Stimulated activated CD8-positive, alpha-beta memory T cell treated with anti-CD3 and anti-CD28 coated beads, Interleukin-12 subunit alpha, Interleukin-12 subunit beta, amount 100 ng/mL, for 24 hours (primary cell): ENCODE results near the gene ZCWPW2.

Experiments
- DNase-seq: peaks from one replicate; pipeline ENCODE4 v3.0.0-alpha.2; 2020; ENCODE audit errors: extremely low read depth

The ZCWPW2 gene

GRCh38 chr3:28376424-28376823 is 27.9 kb downstream of the ZCWPW2 start:
- no peak for DNase-seq

DNA sequence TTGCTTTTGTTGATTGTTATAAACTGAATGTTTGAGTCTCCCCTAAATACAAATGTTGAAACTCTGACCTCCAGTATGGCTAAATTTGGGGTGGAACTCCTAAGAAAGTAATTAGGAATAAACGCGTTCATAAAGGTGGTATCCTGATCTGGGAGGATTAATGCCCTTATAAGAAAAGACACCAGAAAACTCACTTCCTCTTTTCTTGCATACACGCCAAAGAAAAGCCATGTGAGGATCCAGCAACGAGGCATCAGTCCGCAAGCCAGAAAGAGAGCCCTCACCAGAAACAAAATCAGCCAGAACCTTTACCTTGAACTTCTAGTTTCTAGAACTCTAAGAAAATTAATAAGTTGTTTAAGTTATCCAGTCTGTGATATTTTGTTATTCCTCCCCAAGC is 37.5 kb downstream of the ZCWPW2 start:
- no peak for DNase-seq

DNA sequence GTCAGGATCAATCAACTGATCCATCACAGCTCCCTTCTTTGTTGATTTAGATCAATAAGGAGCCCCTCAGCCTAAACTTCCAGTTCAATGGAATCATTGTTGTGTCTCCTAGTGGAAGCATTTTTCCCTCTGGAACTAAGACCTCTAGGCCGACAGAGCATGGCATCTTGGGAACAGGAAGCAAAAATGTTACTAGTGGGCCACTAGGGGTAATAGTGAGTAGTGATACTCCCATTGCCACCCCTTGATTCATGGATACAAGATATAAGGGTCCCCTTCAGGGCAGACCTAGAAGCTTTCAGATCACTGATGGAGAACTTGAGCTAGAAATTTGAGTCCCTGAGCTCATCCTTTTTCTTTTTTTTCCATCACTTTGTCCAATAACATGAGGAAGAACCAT is 40.5 kb downstream of the ZCWPW2 start:
- no peak for DNase-seq

DNA sequence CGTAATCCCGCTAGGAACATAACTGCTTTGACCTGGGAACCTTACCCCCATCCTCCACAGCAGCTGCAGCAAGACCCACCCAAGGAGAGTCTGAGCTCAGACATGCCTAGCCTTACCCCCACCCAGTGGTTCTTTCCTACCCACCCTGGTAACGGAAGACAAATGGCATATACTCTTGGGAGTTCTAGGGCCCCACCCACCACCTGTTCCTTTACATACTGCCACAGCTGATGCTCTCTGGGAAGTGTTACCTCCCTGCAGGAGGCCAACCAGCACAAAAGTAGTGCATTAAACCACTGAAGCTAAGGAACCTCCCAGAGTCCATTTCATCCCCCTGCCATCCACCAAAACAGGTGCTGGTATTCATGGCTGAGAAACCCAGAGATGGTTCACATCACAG is 50.7 kb downstream of the ZCWPW2 start:
- no peak for DNase-seq

- no peak for DNase-seq
Observed at GRCh38 chr3:28406241-28406640, 57.7 kb downstream of the ZCWPW2 start.

DNA sequence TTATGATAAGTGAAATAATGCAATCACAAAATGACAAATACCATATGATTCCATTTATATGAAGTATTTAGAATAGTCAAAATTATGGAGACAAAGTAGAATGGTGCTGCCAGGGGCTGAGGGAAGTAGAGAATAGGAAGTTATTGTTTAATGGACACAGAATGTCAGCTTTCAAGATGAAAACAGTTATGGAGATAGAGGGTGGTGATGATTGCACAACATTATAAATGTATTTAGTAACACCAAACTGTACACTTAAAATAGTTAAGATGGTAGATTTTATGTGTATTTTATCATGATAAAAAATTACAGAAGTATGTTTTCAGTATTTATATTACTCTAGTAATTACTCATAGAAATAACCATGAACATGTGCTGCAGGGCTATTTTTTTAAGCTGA is 100.9 kb downstream of the ZCWPW2 start:
- DNase-seq: no peak

- no peak for DNase-seq
Observed at GRCh38 chr3:28462866-28463265, 114.3 kb downstream of the ZCWPW2 start.

- DNase-seq: no peak
Observed at GRCh38 chr3:28467414-28467813, 118.9 kb downstream of the ZCWPW2 start.

DNA sequence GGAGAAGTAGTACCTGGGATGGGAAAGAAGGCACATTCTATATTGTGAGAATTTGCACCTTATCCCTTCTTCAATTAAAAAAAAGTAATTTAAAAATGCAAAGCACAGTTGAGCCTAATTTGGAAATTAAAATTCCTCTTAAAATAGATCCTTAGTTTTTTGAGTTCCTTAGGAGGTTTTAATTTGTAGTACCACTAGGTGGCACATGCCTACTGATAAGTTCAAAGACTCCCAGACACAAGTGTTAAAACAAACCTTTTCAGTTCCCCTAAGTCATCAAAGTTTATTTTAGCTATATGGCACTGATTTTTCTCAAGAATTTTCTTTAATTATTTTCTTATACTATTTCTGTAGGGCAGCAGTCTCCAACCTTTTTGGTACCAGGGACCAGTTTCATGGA is 127.7 kb downstream of the ZCWPW2 start:
- DNase-seq: no peak

DNA sequence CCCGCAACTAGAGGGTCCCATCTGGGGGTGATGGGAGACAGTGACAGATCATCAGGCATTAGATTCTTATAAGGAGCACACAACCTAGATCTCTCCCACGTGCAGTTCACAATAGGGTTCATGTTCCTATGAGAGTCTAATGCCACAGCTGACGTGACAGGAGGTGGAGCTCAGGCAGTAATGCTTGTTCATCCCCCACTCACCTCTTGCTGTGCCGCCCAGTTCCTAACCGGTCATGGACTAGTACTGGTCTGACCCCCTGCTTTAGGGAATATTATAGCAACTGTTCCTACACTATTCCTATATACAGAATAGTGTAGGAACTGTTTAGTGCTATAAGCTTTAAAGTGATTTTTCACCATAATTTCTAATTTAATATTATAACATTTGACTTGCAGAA is 128.2 kb downstream of the ZCWPW2 start:
- no peak for DNase-seq

DNA sequence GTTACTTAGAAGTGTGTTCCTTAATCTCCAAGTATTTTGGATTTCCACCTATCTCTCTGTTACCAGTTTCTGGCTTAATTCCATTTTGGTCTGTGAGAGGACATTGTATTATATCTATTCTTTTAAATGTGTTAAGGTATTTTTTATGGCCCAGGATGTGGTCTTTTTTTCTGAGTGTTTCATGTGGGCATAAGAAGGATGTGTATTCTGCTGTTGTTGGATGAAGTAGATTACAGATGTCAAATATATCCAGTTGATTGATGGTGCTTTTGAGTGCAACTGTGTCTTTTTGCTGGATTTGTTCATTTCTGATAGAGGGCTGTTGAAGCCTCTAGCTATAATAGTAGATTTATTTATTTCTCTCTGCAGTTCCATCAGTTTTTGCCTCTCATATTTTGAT is 136.6 kb downstream of the ZCWPW2 start:
- DNase-seq: no peak

DNA sequence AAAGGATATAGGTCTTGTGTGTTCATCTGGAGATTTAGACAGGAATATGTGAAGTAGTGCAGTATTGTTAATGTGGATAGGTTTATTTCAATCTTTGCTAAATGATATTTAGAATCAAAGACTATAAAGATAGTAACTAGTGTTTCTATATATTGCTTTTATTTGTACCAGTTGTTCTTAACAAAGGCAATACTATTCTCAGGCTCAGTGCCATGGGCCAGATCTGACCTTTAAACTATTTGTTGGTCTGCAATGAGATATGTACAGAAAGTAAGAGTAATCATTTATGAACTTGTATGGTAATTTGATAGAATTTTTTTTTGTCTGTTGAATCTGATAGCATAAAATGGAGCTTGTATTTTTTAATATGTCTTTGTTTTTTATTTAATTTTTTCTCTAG is 146.8 kb downstream of the ZCWPW2 start:
- no peak for DNase-seq

- DNase-seq: no peak
Observed at GRCh38 chr3:28502397-28502937, 153.9 kb downstream of the ZCWPW2 start.

- DNase-seq: no peak
Observed at GRCh38 chr3:28504976-28505375, 156.5 kb downstream of the ZCWPW2 start.

DNA sequence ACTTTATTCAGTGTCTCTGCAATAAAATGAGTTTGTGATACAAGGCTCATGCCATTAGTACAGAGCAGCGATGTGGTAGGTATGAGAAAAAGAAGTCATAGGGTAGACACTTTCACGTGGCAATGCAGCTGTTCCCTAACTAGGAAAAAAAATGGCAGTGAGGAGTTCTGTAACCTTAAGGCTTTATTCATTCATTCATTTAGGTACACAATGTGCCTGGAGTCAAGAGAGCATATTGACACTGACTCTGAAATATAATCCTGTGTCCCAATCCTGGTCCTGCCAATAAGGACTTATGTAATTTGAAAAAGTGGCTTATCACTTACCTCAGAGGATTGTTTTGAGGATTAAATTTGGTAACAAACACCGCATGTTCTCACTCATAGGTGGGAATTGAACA is 173.1 kb downstream of the ZCWPW2 start:
- DNase-seq: no peak

GRCh38 chr3:28542351-28542750 is 193.8 kb downstream of the ZCWPW2 start:
- DNase-seq: no peak

- DNase-seq: no peak
Observed at GRCh38 chr3:28544236-28544635, 195.7 kb downstream of the ZCWPW2 start.

DNA sequence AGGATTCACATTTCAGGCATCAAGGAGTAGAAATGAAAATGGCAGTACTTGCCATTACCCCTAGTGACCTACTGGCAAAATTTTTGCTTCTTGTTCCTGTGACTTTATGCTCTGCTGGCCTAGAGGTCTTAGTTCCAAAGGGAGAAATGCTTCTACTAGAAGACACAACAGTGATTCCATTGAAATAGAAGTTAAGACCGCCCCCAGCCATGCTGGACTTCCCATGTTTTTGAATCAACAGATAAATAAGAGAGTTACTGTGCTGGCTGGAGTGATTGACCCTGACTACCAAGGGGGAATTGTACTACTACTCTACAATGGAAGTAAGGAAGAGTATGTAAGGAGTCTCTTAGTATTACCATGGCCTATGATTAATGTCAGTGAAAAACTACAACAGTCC is 196.3 kb downstream of the ZCWPW2 start:
- no peak for DNase-seq

GRCh38 chr3:28547677-28548076 is 199.2 kb downstream of the ZCWPW2 start:
- DNase-seq: no peak

GRCh38 chr3:28553175-28553574 is 204.7 kb downstream of the ZCWPW2 start:
- DNase-seq: no peak

- DNase-seq: no peak
Observed at GRCh38 chr3:28556195-28556594, 207.7 kb downstream of the ZCWPW2 start.

- DNase-seq: no peak
Observed at GRCh38 chr3:28564211-28564610, 215.7 kb downstream of the ZCWPW2 start.

- DNase-seq: no peak
Observed at GRCh38 chr3:28569357-28569756, 220.8 kb downstream of the ZCWPW2 start.

DNA sequence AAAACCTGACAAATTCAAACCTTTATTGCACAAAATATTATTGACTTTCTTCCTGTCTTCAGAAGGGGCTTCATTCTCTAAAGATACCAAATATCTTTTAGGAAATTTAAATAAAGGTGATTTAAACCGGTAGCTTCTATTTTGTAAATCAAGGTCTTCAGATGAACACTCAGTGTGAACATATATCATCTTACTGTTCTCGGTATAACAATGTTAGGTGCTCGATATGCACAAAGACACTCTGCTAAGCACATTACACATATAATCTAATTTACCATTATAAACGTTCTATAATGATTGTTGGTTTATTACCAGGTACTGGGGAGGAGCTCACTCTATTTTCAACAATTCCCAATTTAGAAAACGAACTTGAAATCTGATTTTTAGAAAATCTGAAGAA is 225.5 kb downstream of the ZCWPW2 start:
- DNase-seq: no peak
